ENCODE results near the gene GFOD2. TPM values are rescaled to one million over a fixed set of nuclear protein-coding genes. Genes with fewer than 3 reads are reported as not detected.

The GFOD2 gene
- total RNA-seq, 1 donor from 2014 or later, result 86.7 TPM

DNA sequence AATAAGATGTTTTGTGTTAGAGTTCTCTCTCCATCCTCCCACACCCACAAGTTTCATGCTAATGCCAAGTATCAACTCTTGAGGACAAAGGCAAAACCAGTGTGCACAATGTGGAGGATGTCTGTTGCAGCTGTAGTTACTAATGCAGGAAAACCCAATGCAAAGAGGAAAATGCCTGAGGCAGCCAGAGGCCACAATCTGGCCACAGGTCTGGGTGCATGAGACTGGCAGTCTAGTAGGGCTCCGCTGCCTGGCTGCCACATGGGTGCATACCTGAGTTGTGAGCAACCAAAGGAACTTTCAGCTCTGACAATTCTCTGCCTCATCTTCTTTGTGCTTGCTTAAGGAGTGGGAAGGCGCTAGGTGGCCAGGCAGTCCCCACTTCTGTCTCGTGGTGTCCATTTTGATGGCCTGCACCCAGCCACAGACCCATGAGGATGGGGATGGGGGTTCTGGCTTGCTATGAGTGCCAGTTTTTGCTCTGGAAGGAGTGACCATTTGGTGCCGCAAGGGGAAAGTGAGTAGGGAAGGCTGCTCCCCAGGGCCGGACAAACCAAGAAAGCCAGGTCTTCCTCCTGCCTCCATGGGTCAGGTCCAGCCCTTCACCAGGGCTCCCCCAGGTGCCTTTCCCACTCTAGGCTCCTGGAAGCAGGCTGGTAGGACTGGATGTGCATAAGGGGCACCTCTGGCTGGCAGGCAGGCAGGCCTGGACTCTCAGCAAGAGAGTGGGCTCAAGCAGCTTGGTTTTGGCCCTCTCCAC, 4.2 kb upstream of the GFOD2 start:
- Mint-ChIP-seq H3K36me3 (ENCODE audit: unreplicated experiment) (no peaks in the 10 kb centered on the region), H3K4me3 (ENCODE audit: unreplicated experiment) (no peak overlapping the region), H3K4me1 (ENCODE audit: low read depth, unreplicated experiment) (peaks cover 12% of the 10 kb centered on the region), H3K27me3 (ENCODE audit: unreplicated experiment) (peaks cover 1% of the 10 kb centered on the region), H3K9me3 (ENCODE audit: unreplicated experiment) (peaks cover 10% of the 10 kb centered on the region), H3K27ac (ENCODE audit: unreplicated experiment) (no peak overlapping the region)
- DNase-seq, result no peak
- TF ChIP-seq, protein P1, sequence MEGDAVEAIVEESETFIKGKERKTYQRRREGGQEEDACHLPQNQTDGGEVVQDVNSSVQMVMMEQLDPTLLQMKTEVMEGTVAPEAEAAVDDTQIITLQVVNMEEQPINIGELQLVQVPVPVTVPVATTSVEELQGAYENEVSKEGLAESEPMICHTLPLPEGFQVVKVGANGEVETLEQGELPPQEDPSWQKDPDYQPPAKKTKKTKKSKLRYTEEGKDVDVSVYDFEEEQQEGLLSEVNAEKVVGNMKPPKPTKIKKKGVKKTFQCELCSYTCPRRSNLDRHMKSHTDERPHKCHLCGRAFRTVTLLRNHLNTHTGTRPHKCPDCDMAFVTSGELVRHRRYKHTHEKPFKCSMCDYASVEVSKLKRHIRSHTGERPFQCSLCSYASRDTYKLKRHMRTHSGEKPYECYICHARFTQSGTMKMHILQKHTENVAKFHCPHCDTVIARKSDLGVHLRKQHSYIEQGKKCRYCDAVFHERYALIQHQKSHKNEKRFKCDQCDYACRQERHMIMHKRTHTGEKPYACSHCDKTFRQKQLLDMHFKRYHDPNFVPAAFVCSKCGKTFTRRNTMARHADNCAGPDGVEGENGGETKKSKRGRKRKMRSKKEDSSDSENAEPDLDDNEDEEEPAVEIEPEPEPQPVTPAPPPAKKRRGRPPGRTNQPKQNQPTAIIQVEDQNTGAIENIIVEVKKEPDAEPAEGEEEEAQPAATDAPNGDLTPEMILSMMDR (IDR thresholded peaks at IDR 0.05; ENCODE audit: partially characterized antibody, unreplicated experiment), result no peak

DNA sequence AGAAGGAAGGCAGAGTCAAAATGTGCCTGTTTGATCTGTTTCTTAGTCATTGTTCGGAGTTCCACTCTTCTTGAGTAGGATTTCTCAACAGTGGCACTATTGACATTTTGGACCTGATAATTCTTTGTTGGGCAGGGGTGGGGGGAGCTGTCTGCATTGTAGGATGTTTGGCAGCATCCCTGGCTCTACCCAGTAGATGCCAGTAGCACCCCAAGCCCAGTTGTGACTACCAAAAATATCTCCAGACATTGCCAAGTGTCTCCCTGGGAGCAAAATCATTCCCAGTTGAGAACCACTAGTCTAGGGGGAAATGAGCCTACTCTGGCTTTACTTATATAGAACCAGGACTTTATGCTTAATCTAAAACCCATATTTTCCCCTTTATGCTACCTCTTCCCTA, 1.1 kb upstream of the GFOD2 start:
- Mint-ChIP-seq H3K36me3 (ENCODE audit: unreplicated experiment) (no peaks in the 10 kb centered on the region), H3K27me3 (ENCODE audit: unreplicated experiment) (peaks cover 4% of the 10 kb centered on the region), H3K27ac (ENCODE audit: unreplicated experiment) (no peak overlapping the region), H3K4me1 (ENCODE audit: low read depth, unreplicated experiment) (peaks cover 22% of the 10 kb centered on the region), H3K4me3 (ENCODE audit: unreplicated experiment) (peak overlapping the region; percentile 94), H3K9me3 (ENCODE audit: unreplicated experiment) (peaks cover 10% of the 10 kb centered on the region)
- TF ChIP-seq, protein P1 (IDR thresholded peaks at IDR 0.05; ENCODE audit: partially characterized antibody, unreplicated experiment), result no peak
- no peak for DNase-seq

DNA sequence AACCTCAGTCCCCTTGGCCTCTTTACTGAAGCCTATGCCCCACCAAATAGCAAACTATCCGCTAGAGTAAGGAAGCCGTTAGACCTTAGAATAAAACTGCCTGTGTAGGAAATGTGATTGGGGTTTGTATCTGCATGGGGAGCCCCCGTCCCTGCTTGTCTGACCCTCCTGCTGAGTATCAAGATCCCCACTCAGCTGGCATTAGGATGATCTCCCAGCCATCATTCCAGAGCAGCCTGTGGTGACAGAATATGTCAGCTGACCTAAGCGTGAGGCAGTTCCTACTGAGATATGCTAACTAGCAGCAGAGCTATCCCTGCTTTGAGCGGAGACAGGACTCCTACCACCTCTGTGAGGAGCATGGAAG, 645 bp upstream of the GFOD2 start:
- no peak for DNase-seq
- TF ChIP-seq, protein P1 (IDR thresholded peaks at IDR 0.05; ENCODE audit: partially characterized antibody, unreplicated experiment), result no peak
- peak overlapping the region; percentile 79 for H3K27ac Mint-ChIP-seq (ENCODE audit: unreplicated experiment)
- peak overlapping the region; percentile 94 for H3K4me3 Mint-ChIP-seq (ENCODE audit: unreplicated experiment)
- H3K27me3 Mint-ChIP-seq (ENCODE audit: unreplicated experiment), result peaks cover 4% of the 10 kb centered on the region
- no peaks in the 10 kb centered on the region for H3K36me3 Mint-ChIP-seq (ENCODE audit: unreplicated experiment)
- peaks cover 22% of the 10 kb centered on the region for H3K4me1 Mint-ChIP-seq (ENCODE audit: low read depth, unreplicated experiment)
- peaks cover 10% of the 10 kb centered on the region for H3K9me3 Mint-ChIP-seq (ENCODE audit: unreplicated experiment)

GRCh38 chr16:67718668-67719047, 458 bp downstream of the GFOD2 start:
- TF ChIP-seq, protein P1 (IDR thresholded peaks at IDR 0.05; ENCODE audit: partially characterized antibody, unreplicated experiment), result no peak
- Mint-ChIP-seq H3K9me3 (ENCODE audit: unreplicated experiment) (peaks cover 11% of the 10 kb centered on the region), H3K4me3 (ENCODE audit: unreplicated experiment) (peak overlapping the region; percentile 94), H3K27me3 (ENCODE audit: unreplicated experiment) (peaks cover 4% of the 10 kb centered on the region), H3K27ac (ENCODE audit: unreplicated experiment) (peak overlapping the region; percentile 94), H3K36me3 (ENCODE audit: unreplicated experiment) (no peaks in the 10 kb centered on the region), H3K4me1 (ENCODE audit: low read depth, unreplicated experiment) (peaks cover 23% of the 10 kb centered on the region)
- DNase-seq, result no peak

- H3K4me3 Mint-ChIP-seq (ENCODE audit: unreplicated experiment), result peak overlapping the region; percentile 53
- H3K27ac Mint-ChIP-seq (ENCODE audit: unreplicated experiment), result no peak overlapping the region
- TF ChIP-seq, protein P1 (IDR thresholded peaks at IDR 0.05; ENCODE audit: partially characterized antibody, unreplicated experiment), result no peak
- DNase-seq, result no peak
- peaks cover 30% of the 10 kb centered on the region for H3K4me1 Mint-ChIP-seq (ENCODE audit: low read depth, unreplicated experiment)
- H3K9me3 Mint-ChIP-seq (ENCODE audit: unreplicated experiment), result peaks cover 9% of the 10 kb centered on the region
- peaks cover 4% of the 10 kb centered on the region for H3K27me3 Mint-ChIP-seq (ENCODE audit: unreplicated experiment)
- H3K36me3 Mint-ChIP-seq (ENCODE audit: unreplicated experiment), result no peaks in the 10 kb centered on the region
Measured at GRCh38 chr16:67716097-67716496, 3.0 kb downstream of the GFOD2 start.

Data from glutamatergic neuron (in vitro differentiated cells).